Measurements from ENCODE around the gene CACNB1.

DNA sequence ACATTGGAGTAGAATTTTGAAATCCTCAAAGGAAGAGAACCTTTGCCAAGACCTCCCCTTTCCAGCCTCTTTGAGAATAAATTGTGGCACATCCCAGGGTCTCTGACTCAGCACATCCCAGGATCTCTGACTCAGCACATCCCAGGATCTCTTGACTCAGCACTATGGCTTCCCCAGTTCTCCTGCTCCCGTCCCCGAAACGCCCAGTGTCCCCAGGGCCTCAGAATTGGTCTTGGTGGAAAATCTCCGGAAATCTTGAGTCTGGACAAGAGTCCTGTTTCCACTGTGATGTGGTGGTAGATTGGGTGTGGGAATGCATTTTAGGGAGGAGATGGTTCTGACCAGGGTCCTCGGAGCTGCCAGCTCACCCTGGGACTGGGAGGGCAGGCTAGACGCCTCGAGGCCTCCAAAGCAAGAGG is 65.3 kb downstream of the CACNB1 start:
- TF ChIP-seq, protein P1, sequence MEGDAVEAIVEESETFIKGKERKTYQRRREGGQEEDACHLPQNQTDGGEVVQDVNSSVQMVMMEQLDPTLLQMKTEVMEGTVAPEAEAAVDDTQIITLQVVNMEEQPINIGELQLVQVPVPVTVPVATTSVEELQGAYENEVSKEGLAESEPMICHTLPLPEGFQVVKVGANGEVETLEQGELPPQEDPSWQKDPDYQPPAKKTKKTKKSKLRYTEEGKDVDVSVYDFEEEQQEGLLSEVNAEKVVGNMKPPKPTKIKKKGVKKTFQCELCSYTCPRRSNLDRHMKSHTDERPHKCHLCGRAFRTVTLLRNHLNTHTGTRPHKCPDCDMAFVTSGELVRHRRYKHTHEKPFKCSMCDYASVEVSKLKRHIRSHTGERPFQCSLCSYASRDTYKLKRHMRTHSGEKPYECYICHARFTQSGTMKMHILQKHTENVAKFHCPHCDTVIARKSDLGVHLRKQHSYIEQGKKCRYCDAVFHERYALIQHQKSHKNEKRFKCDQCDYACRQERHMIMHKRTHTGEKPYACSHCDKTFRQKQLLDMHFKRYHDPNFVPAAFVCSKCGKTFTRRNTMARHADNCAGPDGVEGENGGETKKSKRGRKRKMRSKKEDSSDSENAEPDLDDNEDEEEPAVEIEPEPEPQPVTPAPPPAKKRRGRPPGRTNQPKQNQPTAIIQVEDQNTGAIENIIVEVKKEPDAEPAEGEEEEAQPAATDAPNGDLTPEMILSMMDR (IDR thresholded peaks at IDR 0.05; ENCODE audit: poor library complexity): no peak
- TF ChIP-seq EZH2 (IDR thresholded peaks at IDR 0.05; ENCODE audit: borderline replicate concordance): no peak
- no peak for TF ChIP-seq EZH2phosphoT487 (IDR thresholded peaks at IDR 0.05; ENCODE audit: low read depth, severe bottlenecking, unreplicated experiment)

All from hepatocyte (in vitro differentiated cells).